Measurements from ENCODE around the gene BCL2L13. TPM values are rescaled to one million over a fixed set of nuclear protein-coding genes. Genes with fewer than 3 reads are reported as not detected.

The BCL2L13 gene
- total RNA-seq, 1 donor from 2014 or later: 60.1 TPM

GRCh38 chr22:17774206-17774925 lies 135.8 kb downstream of the BCL2L13 start, which contains the start of gene BID:
TSS of gene BID (minus strand) at chr22:17774469. CDS start at chr22:17750116, 24,353 bp downstream.
- no peak for DNase-seq (ENCODE audit: extremely low spot score, unreplicated experiment)
- peaks cover 21% of the 10 kb centered on the region for H3K4me1 Mint-ChIP-seq (ENCODE audit: unreplicated experiment)
- H3K9me3 Mint-ChIP-seq (ENCODE audit: unreplicated experiment): no peaks in the 10 kb centered on the region
- TF ChIP-seq, protein P1, sequence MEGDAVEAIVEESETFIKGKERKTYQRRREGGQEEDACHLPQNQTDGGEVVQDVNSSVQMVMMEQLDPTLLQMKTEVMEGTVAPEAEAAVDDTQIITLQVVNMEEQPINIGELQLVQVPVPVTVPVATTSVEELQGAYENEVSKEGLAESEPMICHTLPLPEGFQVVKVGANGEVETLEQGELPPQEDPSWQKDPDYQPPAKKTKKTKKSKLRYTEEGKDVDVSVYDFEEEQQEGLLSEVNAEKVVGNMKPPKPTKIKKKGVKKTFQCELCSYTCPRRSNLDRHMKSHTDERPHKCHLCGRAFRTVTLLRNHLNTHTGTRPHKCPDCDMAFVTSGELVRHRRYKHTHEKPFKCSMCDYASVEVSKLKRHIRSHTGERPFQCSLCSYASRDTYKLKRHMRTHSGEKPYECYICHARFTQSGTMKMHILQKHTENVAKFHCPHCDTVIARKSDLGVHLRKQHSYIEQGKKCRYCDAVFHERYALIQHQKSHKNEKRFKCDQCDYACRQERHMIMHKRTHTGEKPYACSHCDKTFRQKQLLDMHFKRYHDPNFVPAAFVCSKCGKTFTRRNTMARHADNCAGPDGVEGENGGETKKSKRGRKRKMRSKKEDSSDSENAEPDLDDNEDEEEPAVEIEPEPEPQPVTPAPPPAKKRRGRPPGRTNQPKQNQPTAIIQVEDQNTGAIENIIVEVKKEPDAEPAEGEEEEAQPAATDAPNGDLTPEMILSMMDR (IDR thresholded peaks at IDR 0.05): no peak
- H3K36me3 Mint-ChIP-seq (ENCODE audit: unreplicated experiment): no peaks in the 10 kb centered on the region
- H3K4me3 Mint-ChIP-seq (ENCODE audit: unreplicated experiment): peak within 1 kb of the TSS; percentile 66
- no peaks in the 10 kb centered on the region for H3K27me3 Mint-ChIP-seq (ENCODE audit: unreplicated experiment)
- no peak within 1 kb of the TSS for H3K27ac Mint-ChIP-seq (ENCODE audit: unreplicated experiment)

- peaks cover 27% of the 10 kb centered on the region for H3K4me1 Mint-ChIP-seq (ENCODE audit: unreplicated experiment)
- H3K27ac Mint-ChIP-seq (ENCODE audit: unreplicated experiment): no peak overlapping the region
Observed at GRCh38 chr22:17774926-17775685, 136.5 kb downstream of the BCL2L13 start.

DNA sequence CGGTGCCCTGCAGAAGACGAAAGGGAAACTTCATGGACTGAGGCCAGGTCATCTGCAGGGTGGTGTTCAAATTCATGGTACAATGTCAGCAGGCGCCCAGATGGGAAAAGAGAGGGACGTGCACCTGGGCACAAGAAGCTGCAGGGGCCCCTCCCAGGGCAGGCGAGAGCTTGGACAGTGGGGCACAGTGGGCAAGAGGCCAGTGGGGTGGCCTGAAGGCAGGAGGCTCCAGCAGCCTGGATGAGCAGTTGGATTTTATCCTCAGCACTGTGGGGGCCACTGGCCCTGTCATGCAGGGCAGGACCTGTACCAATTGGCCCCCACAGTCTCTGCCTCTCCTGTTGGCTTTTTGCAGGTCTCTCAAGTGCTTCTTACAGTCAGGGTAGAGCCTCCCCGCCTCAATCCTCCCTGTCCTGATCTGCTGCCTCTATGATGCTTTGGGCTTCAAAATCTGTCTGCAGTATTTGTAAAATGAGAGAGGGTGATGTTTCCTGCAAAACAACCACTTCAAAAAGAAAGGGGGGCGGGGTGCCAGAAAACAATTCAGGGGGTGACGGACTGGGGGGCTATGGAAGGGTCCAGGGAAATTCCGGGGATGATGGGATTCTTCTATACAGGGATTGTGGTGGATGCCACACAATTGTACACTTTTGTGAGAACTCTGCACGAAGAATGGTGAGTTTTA lies 137.4 kb downstream of the BCL2L13 start:
- Mint-ChIP-seq H3K27ac (ENCODE audit: unreplicated experiment) (no peak overlapping the region), H3K36me3 (ENCODE audit: unreplicated experiment) (no peaks in the 10 kb centered on the region), H3K27me3 (ENCODE audit: unreplicated experiment) (no peaks in the 10 kb centered on the region), H3K9me3 (ENCODE audit: unreplicated experiment) (no peaks in the 10 kb centered on the region), H3K4me1 (ENCODE audit: unreplicated experiment) (peaks cover 29% of the 10 kb centered on the region), H3K4me3 (ENCODE audit: unreplicated experiment) (peak overlapping the region; percentile 11)
- DNase-seq (ENCODE audit: extremely low spot score, unreplicated experiment): no peak
- TF ChIP-seq, protein P1 (IDR thresholded peaks at IDR 0.05): no peak

More at GRCh38 chr22:17774926-17775685, 136.5 kb downstream of the BCL2L13 start:
- TF ChIP-seq, protein P1 (IDR thresholded peaks at IDR 0.05): no peak
- H3K9me3 Mint-ChIP-seq (ENCODE audit: unreplicated experiment): no peaks in the 10 kb centered on the region
- no peak for DNase-seq (ENCODE audit: extremely low spot score, unreplicated experiment)
- no peaks in the 10 kb centered on the region for H3K27me3 Mint-ChIP-seq (ENCODE audit: unreplicated experiment)
- peak overlapping the region; percentile 11 for H3K4me3 Mint-ChIP-seq (ENCODE audit: unreplicated experiment)
- no peaks in the 10 kb centered on the region for H3K36me3 Mint-ChIP-seq (ENCODE audit: unreplicated experiment)

DNA sequence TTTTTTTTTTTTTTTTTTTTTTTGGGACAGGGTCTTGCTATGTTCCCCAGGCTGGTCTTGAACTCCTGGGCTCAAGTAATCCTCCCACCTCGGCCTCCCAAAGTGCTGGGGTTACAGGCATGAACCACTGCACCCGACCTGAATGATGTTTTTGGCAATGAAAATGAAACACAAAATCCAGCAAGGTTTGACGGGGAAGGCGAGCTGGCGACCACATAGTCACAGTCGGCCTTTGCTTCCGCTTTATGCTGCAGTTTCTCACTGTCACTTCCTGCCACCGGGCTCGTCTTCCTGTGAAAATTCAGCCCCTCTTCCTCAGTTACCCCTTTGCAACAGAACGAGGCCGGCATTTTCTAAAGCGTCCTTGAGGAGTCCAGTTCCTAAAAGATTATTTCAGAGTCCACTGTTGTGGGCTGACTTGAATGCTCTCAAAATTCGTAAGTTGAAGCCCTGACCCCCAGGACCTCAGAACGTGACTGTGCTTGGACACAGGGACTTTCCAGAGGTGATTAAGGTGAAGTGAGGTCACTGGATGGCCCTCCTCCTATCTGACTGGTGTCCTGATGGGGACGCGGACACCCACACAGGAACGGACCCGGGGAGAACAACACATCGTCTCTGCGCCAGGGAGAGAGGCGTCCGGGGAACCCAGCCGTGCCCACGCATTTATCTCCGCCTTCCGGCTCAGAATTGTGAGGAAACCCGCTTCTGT lies 138.6 kb downstream of the BCL2L13 start:
- no peaks in the 10 kb centered on the region for H3K9me3 Mint-ChIP-seq (ENCODE audit: unreplicated experiment)
- no peak for DNase-seq (ENCODE audit: extremely low spot score, unreplicated experiment)
- H3K4me1 Mint-ChIP-seq (ENCODE audit: unreplicated experiment): peaks cover 40% of the 10 kb centered on the region
- H3K4me3 Mint-ChIP-seq (ENCODE audit: unreplicated experiment): no peak overlapping the region
- TF ChIP-seq, protein P1 (IDR thresholded peaks at IDR 0.05): no peak
- no peak overlapping the region for H3K27ac Mint-ChIP-seq (ENCODE audit: unreplicated experiment)
- no peaks in the 10 kb centered on the region for H3K27me3 Mint-ChIP-seq (ENCODE audit: unreplicated experiment)
- no peaks in the 10 kb centered on the region for H3K36me3 Mint-ChIP-seq (ENCODE audit: unreplicated experiment)

All from osteocyte (in vitro differentiated cells).